CMK (cell line): ENCODE results near the gene IL12RB1.
"Not testable (repeated sequence)": the region's sequence is repeated elsewhere in the genome, so short reads cannot be mapped to it uniquely, and the experiment has no call there.

Source experiments
- DNase-seq: peaks from one replicate; pipeline ENCODE4 v3.0.0-alpha.2; 2010; ENCODE audit warnings: low read depth

The IL12RB1 gene

GRCh38 chr19:18089726-18090125 lies 3.0 kb upstream of the IL12RB1 start:
- DNase-seq = no peak

DNA sequence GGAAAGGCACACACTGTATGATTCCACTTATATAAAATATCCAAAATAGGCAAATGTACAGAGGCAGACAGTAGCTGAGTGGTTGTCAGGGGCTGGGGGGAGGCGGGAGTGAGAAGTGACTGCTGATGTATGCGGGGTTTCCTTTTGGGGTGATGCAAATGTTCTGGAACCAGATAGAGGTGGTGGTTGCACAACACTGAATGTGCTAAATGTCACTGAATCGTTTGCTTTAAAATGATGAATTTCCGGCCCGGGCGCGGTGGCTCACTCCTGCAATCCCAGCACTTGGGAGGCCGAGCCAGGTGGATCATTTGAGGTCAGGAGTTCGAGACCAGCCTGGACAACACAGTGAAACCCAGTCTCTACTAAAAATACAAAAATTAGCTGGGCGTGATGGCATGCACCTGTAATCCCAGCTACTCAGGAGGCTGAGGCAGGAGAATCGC lies 2.4 kb upstream of the IL12RB1 start:
- DNase-seq = not testable (repeated sequence)

GRCh38 chr19:18085702-18086457 lies 854 bp downstream of the IL12RB1 start:
- no peak for DNase-seq

DNA sequence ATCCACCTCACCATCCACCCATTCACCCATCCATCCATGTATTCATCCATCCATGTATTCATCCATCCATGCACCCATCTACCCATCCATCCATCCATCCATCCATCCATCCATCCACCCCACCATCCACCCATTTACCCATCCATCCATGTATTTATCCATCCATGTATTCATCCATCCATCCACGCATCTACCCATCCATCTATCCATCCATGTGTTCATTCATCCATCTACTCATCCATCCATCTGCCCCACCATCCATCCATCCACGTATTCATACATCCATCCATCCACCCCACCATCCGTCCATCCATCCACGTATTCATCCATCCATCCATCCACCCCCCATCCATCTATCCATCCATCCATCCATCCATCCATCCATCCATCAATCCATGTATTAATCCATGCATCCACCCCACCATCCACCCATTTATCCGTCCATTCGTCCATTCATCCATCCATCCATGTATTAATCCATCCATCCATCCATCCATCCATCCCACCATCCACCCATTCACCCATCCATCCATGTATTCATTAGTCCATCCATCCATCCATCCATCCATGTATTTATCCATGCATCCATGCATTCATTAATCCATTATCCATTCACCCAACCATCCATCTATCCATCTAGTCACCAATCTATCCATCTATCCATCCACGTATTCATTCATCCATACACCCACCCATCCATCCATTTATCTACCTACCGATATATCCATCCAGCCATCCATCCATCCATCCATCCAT lies 2.6 kb downstream of the IL12RB1 start:
- DNase-seq = no peak

GRCh38 chr19:18074192-18074591 lies 12.5 kb downstream of the IL12RB1 start:
- DNase-seq = no peak

GRCh38 chr19:18073197-18073596 lies 13.5 kb downstream of the IL12RB1 start:
- DNase-seq = no peak

DNA sequence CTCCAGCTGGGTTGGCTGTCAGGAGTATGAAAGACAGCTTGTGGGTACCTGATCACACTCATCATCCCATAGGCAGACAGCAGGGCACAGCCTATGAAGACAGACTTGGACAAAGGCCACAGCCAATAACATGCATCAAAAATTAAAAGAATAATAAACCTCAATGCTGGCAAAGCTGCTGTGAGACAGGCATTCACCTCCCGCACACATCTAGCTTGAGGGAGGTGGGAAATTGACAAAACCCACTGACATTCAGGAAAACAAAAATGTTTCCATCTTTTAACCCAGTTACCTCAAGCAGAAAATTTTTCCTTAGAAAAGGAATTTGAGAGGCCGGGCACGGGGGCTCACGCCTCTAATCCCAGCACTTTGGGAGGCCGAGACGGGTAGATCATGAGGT lies 14.4 kb downstream of the IL12RB1 start:
- DNase-seq = no peak

DNA sequence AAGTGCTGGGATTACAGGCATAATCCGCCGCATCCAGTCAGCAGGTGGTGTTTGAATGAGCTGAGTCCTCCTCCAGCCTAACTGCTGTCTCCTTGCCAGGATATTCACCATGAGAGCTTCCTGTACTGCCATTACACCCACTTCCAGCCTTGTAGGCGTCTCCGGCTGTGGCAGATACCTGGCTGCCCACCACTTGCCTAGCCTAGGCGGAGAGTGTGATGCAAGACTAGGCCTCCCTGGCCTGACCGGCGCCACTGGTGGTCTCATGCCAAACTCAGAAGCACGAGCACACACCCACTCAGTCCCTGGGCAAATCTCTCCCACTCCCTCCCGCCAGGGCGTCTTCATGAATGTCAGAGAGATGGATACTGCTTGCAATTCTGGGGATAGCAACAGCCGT lies 16.6 kb downstream of the IL12RB1 start:
- no peak for DNase-seq

- no peak for DNase-seq
Observed at GRCh38 chr19:18069383-18069782, 17.4 kb downstream of the IL12RB1 start.

DNA sequence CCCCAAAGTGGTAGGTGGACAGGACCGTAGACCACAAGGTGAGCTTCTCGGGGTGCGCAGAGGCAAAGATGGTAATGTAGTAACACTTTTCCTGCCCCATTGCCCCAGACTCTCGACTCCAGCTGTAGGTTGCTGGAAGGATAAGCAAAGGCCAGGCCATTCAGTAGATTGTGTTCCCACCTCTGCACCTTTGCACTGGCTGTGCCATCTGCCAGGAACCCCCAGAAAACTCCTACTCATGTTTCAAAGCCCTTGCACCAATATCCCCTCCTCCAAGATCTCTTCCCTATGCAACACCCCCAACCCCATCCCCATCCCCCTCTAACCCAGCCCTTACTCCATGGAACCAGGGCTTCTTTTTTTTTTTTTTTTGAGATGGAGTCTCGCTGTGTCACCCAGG lies 18.3 kb downstream of the IL12RB1 start:
- no peak for DNase-seq

- DNase-seq = no peak
Observed at GRCh38 chr19:18065173-18065495, 21.6 kb downstream of the IL12RB1 start.

DNA sequence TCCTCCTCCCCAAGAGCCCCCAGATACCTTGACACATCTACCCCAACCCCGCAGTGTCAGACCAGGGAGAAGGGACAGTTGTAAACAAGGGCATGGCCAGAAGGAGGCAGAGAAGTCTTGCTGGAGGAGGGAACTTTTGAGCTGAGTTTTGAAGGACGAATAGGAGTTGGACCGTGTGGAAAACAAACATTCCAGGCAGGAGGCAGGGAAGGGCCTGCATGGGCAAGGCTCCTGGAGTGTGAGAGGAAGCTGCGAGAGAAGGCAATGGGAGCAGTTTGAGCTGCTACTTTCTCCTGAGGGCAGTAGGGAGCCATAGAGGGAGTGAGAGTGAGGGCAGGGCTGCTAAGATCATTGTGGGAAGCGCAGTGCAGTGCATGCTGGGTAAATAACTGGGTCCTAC lies 23.3 kb downstream of the IL12RB1 start:
- peak; percentile 29 for DNase-seq

DNA sequence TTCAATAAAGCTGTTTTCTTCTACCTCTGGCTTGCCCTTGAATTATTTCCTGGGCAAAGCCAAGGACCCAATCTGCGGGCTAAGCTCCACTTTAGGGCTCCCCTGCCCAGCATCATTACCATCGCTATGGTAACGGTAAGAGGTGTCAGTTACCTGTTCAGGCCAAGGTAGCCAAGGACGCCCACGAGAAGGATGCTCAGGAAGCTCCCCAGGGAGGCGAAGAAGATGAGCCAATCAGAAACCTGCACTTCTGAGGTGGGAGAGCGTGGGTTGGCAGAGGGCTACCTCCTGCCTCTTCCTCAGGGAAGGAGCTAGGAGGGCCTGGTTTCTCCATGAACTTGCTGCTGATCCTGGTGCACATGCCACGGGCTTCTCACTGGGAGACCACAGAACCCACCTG lies 24.7 kb downstream of the IL12RB1 start:
- DNase-seq = no peak

DNA sequence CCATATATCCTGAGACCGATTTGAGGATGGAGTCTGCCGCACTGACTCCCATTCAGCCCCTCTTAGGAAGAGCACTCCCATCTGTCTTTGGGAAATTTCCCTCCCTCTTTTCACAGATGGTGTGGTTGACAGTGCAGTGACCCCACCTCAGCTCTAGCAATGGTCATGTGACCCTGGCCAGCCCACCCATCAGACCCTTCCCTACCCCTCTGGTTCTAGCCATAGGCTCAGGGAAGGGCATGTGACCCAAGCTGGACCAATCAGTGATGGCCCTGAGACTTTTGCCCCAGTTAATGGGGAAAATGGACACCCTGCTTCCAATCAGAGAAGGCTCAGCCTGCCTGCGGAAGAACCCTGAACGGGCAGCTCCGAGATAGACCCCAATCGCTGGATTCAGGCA lies 26.3 kb downstream of the IL12RB1 start:
- DNase-seq = no peak

- no peak for DNase-seq
Observed at GRCh38 chr19:18059902-18060301, 26.8 kb downstream of the IL12RB1 start.

DNA sequence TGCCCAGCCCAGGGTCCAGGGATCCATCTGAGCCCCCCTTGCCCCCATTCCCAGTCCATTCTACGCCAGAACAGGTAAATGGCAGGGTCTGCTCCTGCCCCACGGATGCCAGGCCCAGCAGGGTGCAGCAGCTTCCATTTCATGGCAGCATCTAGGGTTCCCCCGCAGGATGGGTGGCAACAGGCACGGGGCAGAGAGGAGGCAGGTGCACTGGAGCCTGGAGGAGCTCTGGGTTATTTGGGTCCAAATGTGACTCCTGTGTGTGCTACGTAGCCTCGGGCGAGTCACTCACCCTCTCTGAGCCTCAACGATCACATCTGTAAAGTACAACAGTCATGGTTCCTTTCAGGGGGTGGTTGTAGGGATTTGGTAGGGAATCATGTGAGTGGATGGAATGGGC lies 27.4 kb downstream of the IL12RB1 start:
- DNase-seq = no peak

DNA sequence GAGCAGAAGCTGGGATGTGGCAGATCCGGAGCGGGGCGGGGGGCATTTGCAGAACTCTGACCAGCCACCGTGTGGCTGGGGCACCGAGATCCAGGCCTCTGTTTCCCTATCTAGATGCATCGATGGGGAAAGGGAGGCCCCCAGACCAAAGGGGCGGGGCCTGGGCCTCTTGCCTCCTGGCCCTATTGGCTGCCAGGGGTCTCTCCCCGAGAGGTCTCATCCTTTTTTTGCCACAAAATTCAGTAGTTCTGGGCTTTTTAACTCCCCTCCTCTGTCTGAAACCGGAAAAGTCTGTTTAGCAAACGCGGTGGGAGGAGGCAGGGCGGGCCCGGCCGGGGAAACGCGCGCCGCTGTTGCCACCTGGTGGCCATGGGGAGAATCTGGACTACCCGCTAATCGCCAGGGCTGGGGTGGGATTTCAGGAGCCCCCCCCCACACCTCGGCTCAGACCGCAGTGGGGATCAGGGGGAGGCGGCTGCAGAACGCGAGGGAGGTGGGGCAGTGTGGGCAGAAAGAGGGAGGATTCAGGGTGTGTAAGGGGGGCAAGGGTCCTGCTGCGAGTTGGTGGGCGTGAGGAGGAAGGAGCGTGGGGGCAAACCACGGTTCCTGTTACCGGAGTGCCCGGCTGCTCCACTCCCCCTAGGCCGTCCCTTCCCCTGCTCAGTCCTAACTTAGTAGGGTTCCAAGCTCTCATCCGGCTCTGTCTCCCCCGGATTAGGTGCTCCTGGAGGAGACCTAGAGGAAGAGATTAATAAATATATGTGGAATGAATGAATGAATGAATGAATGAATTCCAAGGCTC lies 28.3 kb downstream of the IL12RB1 start:
- peak; percentile 77 for DNase-seq

- no peak for DNase-seq
Observed at GRCh38 chr19:18057557-18057956, 29.2 kb downstream of the IL12RB1 start.

GRCh38 chr19:18055967-18056366 lies 30.8 kb downstream of the IL12RB1 start:
- DNase-seq = no peak

- DNase-seq = no peak
Observed at GRCh38 chr19:18053576-18054219, 33.0 kb downstream of the IL12RB1 start.

- no peak for DNase-seq
Observed at GRCh38 chr19:18051887-18052286, 34.8 kb downstream of the IL12RB1 start.

DNA sequence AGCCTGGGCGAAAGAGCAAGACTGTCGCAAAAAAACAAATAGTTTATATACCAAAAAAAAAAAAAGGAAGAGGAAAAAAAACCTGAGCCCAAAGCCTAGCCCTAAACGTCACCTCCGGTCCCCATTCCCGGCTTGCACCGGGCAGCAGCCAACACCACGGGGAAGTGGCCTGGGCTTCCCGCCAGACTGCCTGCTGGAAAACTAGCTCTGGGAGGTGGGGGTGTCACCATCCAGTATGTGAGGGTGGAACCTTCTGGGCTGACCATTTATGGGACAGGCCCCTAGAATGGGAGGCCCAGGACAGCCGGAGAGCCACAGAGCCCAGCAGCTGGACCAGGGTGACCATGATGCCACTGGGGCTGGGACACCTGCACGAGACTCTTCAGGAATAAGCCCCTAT lies 37.3 kb downstream of the IL12RB1 start:
- no peak for DNase-seq
